ENCODE data around the gene P2RX6. TPM values are rescaled to one million over a fixed set of nuclear protein-coding genes. Genes with fewer than 3 reads are reported as not detected.

P2RX6 gene
- total RNA-seq, 1 donor from 2014 or later, result not detected

DNA sequence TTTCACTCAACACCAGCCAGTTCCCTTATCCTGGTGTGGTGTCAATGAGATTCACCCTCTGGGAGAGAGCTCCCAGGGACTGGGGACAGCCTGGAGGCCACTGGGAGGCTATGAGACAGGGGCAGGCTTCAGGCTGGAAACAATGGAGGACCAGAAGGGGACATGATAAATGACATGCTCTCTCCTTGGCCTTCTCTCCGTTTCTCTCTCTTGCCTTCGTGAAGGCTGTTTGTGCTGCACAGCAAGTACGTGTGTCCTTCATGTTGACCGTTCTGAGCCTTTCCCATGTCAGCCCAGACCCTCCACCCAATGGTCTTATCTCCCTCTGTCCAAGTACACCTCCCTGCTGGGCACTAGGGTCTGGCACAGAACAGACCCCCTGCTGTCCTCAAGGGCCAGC is 34.4 kb upstream of the P2RX6 start:
- no peak for DNase-seq (ENCODE audit: low read depth)
- no peak for TF ChIP-seq CTCF (conservative IDR thresholded peaks at IDR 0.05; ENCODE audit: low read depth, low read length)
- H3K4me3 ChIP-seq (ENCODE audit: low read depth, low read length), result no peak overlapping the region

GRCh38 chr22:20980938-20981722 is 33.8 kb upstream of the P2RX6 start:
- no peak for DNase-seq (ENCODE audit: low read depth)
- no peak for TF ChIP-seq CTCF (conservative IDR thresholded peaks at IDR 0.05; ENCODE audit: low read depth, low read length)
- H3K4me3 ChIP-seq (ENCODE audit: low read depth, low read length), result peak overlapping the region; percentile 69

DNA sequence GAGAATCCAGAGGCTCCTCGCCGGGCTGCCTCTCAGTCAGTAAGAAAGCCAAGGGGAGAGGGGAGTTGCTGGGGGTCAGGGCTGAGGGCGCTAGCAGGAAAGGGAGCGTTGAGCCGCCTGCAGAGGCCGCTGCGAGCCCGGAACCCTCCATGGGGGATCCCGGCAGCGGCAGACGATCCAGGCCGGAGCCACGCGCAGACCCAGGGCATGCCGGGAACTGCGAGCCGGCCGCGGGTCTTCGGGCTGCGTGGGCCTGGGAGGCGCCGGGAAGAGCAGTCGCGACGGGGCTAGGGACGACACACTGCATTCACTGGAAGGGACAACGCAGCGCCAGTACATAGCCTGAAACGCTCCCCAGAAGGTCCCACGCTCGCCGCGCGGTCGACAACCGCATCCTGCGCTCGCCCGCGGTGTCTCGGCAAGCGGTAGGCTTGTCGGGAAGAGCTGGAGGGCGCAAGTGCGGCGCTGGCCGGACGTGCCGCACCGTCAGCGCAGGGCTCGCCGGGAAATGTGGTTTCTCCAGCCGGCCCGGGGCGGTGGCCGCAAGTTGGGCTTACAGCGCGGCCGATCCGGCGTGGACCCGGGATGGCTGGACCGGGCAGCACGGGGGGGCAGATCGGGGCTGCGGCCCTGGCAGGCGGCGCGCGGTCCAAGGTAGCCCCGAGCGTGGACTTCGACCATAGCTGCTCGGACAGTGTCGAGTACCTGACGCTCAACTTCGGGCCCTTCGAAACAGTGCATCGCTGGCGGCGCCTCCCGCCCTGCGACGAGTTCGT is 33.0 kb upstream of the P2RX6 start, which contains the start of gene LZTR1:
Gene LZTR1 (plus strand): TSS at position 511 of the 776 bp plus-strand sequence. CDS start 75 bp downstream, at position 586.
- no peak for DNase-seq (ENCODE audit: low read depth)
- peak; percentile 59 for TF ChIP-seq CTCF (conservative IDR thresholded peaks at IDR 0.05; ENCODE audit: low read depth, low read length)
- peak within 1 kb of the TSS; percentile 69 for H3K4me3 ChIP-seq (ENCODE audit: low read depth, low read length)

DNA sequence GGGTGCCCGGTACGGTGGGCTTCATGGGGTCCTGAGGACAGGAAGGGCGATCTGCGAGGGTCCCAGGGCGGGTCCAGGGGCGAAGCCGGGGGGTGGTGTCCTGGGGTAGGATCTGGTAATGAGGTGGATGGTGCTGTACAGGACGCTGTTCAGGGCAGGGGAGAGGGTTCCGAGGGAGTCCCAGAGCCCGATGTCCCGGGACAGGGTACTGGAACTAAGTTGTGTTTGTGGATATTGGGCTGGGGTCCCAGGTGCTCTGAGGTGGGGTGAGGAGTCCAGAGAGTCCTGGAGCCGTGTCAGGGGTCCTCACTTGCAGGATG is 32.4 kb upstream of the P2RX6 start:
- DNase-seq (ENCODE audit: low read depth), result no peak
- TF ChIP-seq CTCF (conservative IDR thresholded peaks at IDR 0.05; ENCODE audit: low read depth, low read length), result no peak

DNA sequence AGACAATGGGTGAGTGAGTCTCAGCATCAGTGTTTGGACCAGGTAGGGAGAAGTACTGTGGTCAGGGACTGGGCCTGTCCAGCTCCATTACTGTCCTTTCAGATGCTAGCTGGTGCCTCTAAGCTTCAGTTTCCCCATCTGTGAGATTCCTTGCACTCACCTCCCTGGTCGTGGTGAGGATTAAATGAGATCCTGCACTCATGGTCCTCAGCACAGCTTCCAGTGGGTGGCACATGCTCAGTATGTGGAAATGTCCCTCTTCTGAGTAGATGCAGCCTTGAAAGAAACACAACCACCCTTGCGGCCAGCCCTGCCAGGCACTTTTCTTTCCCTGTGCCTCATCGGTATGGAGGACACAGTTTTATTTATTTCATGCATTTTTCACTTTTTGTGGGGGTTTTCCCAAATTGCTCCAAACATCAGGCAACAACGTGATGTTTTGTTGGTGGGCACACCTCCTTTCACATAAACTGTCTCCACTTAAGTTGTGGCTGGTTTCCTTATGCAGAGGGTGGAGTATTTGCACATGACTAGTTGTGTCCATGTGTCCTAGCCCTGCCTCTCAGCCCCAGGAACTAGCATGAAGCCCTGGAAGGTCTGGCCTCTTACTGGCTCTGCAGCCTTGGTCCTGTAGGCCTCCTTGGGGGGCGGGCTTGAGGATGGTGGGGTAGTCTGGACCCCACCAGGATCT is 31.7 kb upstream of the P2RX6 start:
- no peak for TF ChIP-seq CTCF (conservative IDR thresholded peaks at IDR 0.05; ENCODE audit: low read depth, low read length)
- peak overlapping the region; percentile 69 for H3K4me3 ChIP-seq (ENCODE audit: low read depth, low read length)
- DNase-seq (ENCODE audit: low read depth), result no peak

More for the DNA sequence above, 32.4 kb upstream of the P2RX6 start:
- peak overlapping the region; percentile 69 for H3K4me3 ChIP-seq (ENCODE audit: low read depth, low read length)

GRCh38 chr22:20985720-20986119 is 29.2 kb upstream of the P2RX6 start:
- DNase-seq (ENCODE audit: low read depth), result no peak
- H3K4me3 ChIP-seq (ENCODE audit: low read depth, low read length), result no peak overlapping the region
- no peak for TF ChIP-seq CTCF (conservative IDR thresholded peaks at IDR 0.05; ENCODE audit: low read depth, low read length)

Measured in epithelial cell of proximal tubule (primary cell).